Fibroblast of lung (primary cell): ENCODE data around the gene FBXL13.

Experiments used
- CTCF ChIP-seq, 2 donors: IDR thresholded peaks in 1 of 2; conservative IDR thresholded peaks in 1 of 2; 1 replicate in 1 of 2; 2 replicates in 1 of 2; pipeline ENCODE4 v1.5.1; 2011 to 2012; ENCODE audit warnings: low read length in 2 of 2, control low read depth in 1 of 2, inconsistent platforms in 1 of 2, low read depth in 1 of 2, mild to moderate bottlenecking in 1 of 2
- EZH2 ChIP-seq: IDR thresholded peaks from 2 replicates; pipeline ENCODE4 v1.5.1; 2012; ENCODE audit warnings: low read length, control low read depth, mild to moderate bottlenecking; ENCODE audit errors: missing control alignments

GRCh38 chr7:102985176-102985783, 89.3 kb downstream of the FBXL13 start:
- TF ChIP-seq EZH2 (no peak), CTCF (conservative IDR thresholded peaks at IDR 0.05 in 1 of 2, IDR thresholded peaks at IDR 0.05 in 1 of 2; ENCODE audit: low read depth in 1 of 2, low read length in 2 of 2) (no peak)
